HG03097 (cell line): ENCODE results near the gene CLIP2.
"Not testable (repeated sequence)": the region's sequence is repeated elsewhere in the genome, so short reads cannot be mapped to it uniquely, and the experiment has no call there.

Experiments used
- ATAC-seq: cut with Tn5 transposase; IDR thresholded peaks from one replicate; pipeline ENCODE4 v1.9.1; 2021; ENCODE audit not compliant: unreplicated experiment, low FRiP score

Gene CLIP2

GRCh38 chr7:74400420-74401136 lies 111.4 kb downstream of the CLIP2 start:
- no peak for ATAC-seq

GRCh38 chr7:74401137-74401859 lies 112.1 kb downstream of the CLIP2 start:
- no peak for ATAC-seq

- not testable (repeated sequence) for ATAC-seq
These were observed 113.5 kb downstream of the CLIP2 start for GRCh38 chr7:74402668-74403067.

GRCh38 chr7:74403521-74404387 lies 114.5 kb downstream of the CLIP2 start:
- ATAC-seq: no peak

GRCh38 chr7:74404388-74404700 lies 115.1 kb downstream of the CLIP2 start:
- no peak for ATAC-seq

- ATAC-seq: no peak
These were observed 115.5 kb downstream of the CLIP2 start for GRCh38 chr7:74404741-74405140.

- ATAC-seq: no peak
These were observed 116.1 kb downstream of the CLIP2 start for GRCh38 chr7:74405191-74405898.

- ATAC-seq: no peak
These were observed 116.8 kb downstream of the CLIP2 start for GRCh38 chr7:74405899-74406512.

GRCh38 chr7:74407958-74408357 lies 118.8 kb downstream of the CLIP2 start:
- no peak for ATAC-seq

GRCh38 chr7:74409571-74409970 lies 120.4 kb downstream of the CLIP2 start:
- no peak for ATAC-seq

- ATAC-seq: no peak
These were observed 121.6 kb downstream of the CLIP2 start for GRCh38 chr7:74410772-74411171.

- not testable (repeated sequence) for ATAC-seq
These were observed 122.4 kb downstream of the CLIP2 start for GRCh38 chr7:74411571-74411970.

- ATAC-seq: no peak
These were observed 122.8 kb downstream of the CLIP2 start for GRCh38 chr7:74412056-74412455.

GRCh38 chr7:74412603-74413002 lies 123.4 kb downstream of the CLIP2 start:
- ATAC-seq: no peak

- not testable (repeated sequence) for ATAC-seq
These were observed 125.6 kb downstream of the CLIP2 start for GRCh38 chr7:74414595-74415333.

- ATAC-seq: no peak
These were observed 128.3 kb downstream of the CLIP2 start for GRCh38 chr7:74417419-74417971.

GRCh38 chr7:74418076-74418475 lies 128.9 kb downstream of the CLIP2 start:
- no peak for ATAC-seq

GRCh38 chr7:74418538-74418937 lies 129.3 kb downstream of the CLIP2 start:
- ATAC-seq: no peak

GRCh38 chr7:74419232-74419631 lies 130.0 kb downstream of the CLIP2 start:
- ATAC-seq: not testable (repeated sequence)
